Measurements from ENCODE around the gene GPC5.
"Not testable (repeated sequence)": the region's sequence is repeated elsewhere in the genome, so short reads cannot be mapped to it uniquely, and the experiment has no call there.

The GPC5 gene

DNA sequence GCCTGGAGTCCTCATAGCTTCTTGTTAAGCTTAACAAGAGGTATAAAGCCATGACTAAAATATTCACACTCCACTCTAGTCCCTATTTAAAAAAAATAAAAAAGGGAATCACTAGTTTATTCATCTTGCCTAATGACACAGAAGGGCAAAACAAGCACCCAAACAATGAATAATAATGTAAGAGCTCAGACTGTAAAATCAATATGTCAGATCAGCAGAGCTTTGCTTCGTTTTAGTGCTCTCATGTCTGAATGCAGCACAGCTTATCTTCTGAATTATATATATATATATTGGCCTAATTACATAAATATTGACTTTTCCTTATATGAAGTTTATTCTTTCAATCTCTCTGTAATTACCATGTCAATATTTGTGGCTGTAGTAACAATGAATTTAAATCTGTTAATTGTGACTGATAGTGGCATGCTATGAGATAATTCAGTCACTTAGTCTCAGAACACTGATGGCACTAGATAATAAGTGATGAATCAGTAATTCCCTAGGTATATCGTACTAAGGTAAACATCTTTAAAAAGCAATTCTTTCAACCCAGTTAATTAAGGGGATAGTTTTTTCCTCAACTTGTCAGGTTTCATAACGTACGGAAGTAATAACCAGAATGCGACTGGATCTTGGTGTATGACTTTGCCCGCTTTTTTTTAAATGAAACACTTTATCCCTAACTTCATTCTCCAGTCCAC is 1466.3 kb downstream of the GPC5 start:
- Histone ChIP-seq H3K9ac (no peak overlapping the region), H3K4me2 (no peak overlapping the region), H3K27ac (no peak overlapping the region), H3K4me1 (no peaks in the 10 kb centered on the region), H3K36me3 (no peaks in the 10 kb centered on the region), H3K27me3 (no peaks in the 10 kb centered on the region), H4K20me1 (no peaks in the 10 kb centered on the region), H3K4me3 (no peak overlapping the region), H3K9me3 (no peaks in the 10 kb centered on the region)
- TF ChIP-seq Cebpa-rat (IDR thresholded peaks at IDR 0.05), result no peak

- no peaks in the 10 kb centered on the region for H3K27me3 ChIP-seq
- H3K27ac ChIP-seq, result no peak overlapping the region
- TF ChIP-seq Cebpa-rat (IDR thresholded peaks at IDR 0.05), result no peak
- H3K4me1 ChIP-seq, result no peaks in the 10 kb centered on the region
- no peaks in the 10 kb centered on the region for H3K9me3 ChIP-seq
- no peak overlapping the region for H3K4me2 ChIP-seq
- H3K9ac ChIP-seq, result no peak overlapping the region
- H3K4me3 ChIP-seq, result no peak overlapping the region
- H4K20me1 ChIP-seq, result no peaks in the 10 kb centered on the region
- H3K36me3 ChIP-seq, result no peaks in the 10 kb centered on the region
Observed at GRCh38 chr13:92873029-92873428, 1474.6 kb downstream of the GPC5 start.

- Histone ChIP-seq H3K36me3 (no peaks in the 10 kb centered on the region), H3K9me3 (no peaks in the 10 kb centered on the region)
- no peak for TF ChIP-seq Cebpa-rat (IDR thresholded peaks at IDR 0.05)
Observed at GRCh38 chr13:92886535-92887077, 1488.2 kb downstream of the GPC5 start.

DNA sequence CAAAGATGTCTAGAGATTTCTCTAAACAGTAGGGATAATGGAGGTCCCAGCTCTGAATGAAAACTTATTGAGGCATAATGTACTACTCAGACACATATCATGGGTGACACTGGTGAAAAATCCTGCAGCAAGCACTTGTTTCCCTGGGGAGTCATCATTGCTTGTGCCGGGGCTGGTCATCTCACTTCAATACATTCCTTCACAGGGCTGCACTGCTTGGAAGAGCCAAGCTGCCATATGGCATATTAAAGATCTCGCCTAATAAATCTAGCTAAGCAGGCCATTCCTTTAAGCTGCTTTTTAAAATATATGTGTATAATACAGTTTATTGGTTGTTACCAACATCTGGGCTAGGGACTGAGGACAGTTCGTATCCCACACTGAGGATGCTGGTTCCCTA is 1496.0 kb downstream of the GPC5 start:
- no peak overlapping the region for H3K4me2 ChIP-seq
- no peaks in the 10 kb centered on the region for H3K36me3 ChIP-seq
- H3K27ac ChIP-seq, result no peak overlapping the region
- no peak overlapping the region for H3K4me3 ChIP-seq
- H3K4me1 ChIP-seq, result no peaks in the 10 kb centered on the region
- H4K20me1 ChIP-seq, result no peaks in the 10 kb centered on the region
- H3K9ac ChIP-seq, result no peak overlapping the region
- no peak for TF ChIP-seq Cebpa-rat (IDR thresholded peaks at IDR 0.05)
- no peaks in the 10 kb centered on the region for H3K27me3 ChIP-seq
- H3K9me3 ChIP-seq, result no peaks in the 10 kb centered on the region

More at GRCh38 chr13:92886535-92887077, 1488.2 kb downstream of the GPC5 start:
- no peaks in the 10 kb centered on the region for H3K27me3 ChIP-seq
- no peak overlapping the region for H3K9ac ChIP-seq
- no peaks in the 10 kb centered on the region for H3K4me1 ChIP-seq
- H3K27ac ChIP-seq, result no peak overlapping the region
- H4K20me1 ChIP-seq, result no peaks in the 10 kb centered on the region
- H3K4me3 ChIP-seq, result no peak overlapping the region
- no peak overlapping the region for H3K4me2 ChIP-seq

GRCh38 chr13:92896842-92897241 is 1498.4 kb downstream of the GPC5 start:
- H3K27me3 ChIP-seq, result no peaks in the 10 kb centered on the region

GRCh38 chr13:92898946-92899345 is 1500.5 kb downstream of the GPC5 start:
- H4K20me1 ChIP-seq, H3K27me3 ChIP-seq, H3K27ac ChIP-seq, H3K36me3 ChIP-seq, H3K4me1 ChIP-seq, H3K4me2 ChIP-seq, H3K9me3 ChIP-seq, H3K9ac ChIP-seq, H3K4me3 ChIP-seq: not testable (repeated sequence)

More at GRCh38 chr13:92896842-92897241, 1498.4 kb downstream of the GPC5 start:
- Histone ChIP-seq H3K4me3 (no peak overlapping the region), H3K9me3 (no peaks in the 10 kb centered on the region), H3K9ac (no peak overlapping the region), H4K20me1 (no peaks in the 10 kb centered on the region), H3K4me1 (no peaks in the 10 kb centered on the region), H3K36me3 (no peaks in the 10 kb centered on the region), H3K27ac (no peak overlapping the region), H3K4me2 (no peak overlapping the region)
- TF ChIP-seq Cebpa-rat (IDR thresholded peaks at IDR 0.05), result no peak

- H3K27me3 ChIP-seq, result no peaks in the 10 kb centered on the region
- H3K9me3 ChIP-seq, result no peaks in the 10 kb centered on the region; the same call in 1 of the 2 replicates
- no peak overlapping the region for H3K9ac ChIP-seq
- H3K36me3 ChIP-seq, result no peaks in the 10 kb centered on the region
- H3K4me1 ChIP-seq, result no peaks in the 10 kb centered on the region
- no peak overlapping the region for H3K27ac ChIP-seq
- H4K20me1 ChIP-seq, result no peaks in the 10 kb centered on the region
- no peak for TF ChIP-seq Cebpa-rat (IDR thresholded peaks at IDR 0.05)
- H3K4me3 ChIP-seq, result no peak overlapping the region
- no peak overlapping the region for H3K4me2 ChIP-seq
Observed at GRCh38 chr13:92900446-92900845, 1502.0 kb downstream of the GPC5 start.

DNA sequence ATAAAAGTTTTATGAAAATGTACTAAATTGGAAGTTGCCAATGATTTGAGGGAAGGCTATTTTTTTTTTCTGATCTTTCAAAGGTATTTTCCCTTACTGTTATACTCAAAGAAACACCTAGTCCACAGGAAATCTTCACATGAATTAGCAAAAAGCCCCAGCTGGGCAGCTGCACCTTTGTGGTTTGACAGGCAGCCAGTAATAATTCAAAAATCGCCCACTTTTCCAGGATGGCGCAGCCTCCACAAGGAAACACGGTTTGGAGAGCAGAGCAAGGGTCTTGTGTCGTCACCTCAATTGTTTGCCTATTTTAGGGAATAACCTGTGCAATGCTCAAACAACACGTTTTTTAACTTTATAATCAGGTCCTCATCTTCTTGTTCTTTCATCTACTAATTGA is 1503.3 kb downstream of the GPC5 start:
- no peak overlapping the region for H3K4me2 ChIP-seq

DNA sequence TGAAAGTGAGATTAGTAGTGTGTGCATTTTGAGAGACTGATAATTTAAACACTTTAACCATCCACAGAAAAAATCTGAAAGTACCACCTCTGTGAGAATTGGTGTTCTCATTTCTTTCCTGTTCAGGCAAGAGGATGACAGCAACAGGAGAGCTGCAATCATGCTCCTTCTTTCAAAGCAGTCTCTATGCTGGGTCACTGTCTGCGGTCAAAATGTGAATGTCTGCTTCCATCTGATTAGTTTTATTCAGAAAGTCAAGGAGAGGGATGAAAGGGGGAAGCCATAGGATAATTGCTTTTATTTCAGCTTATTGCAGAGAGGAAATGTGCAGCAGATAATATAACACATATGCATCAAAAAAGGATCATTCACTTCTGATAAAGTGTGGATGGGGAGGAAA is 1514.2 kb downstream of the GPC5 start:
- no peaks in the 10 kb centered on the region for H4K20me1 ChIP-seq
- H3K9ac ChIP-seq, result no peak overlapping the region
- no peak overlapping the region for H3K4me3 ChIP-seq
- H3K4me1 ChIP-seq, result no peaks in the 10 kb centered on the region
- TF ChIP-seq Cebpa-rat (IDR thresholded peaks at IDR 0.05), result no peak
- H3K36me3 ChIP-seq, result no peaks in the 10 kb centered on the region
- no peaks in the 10 kb centered on the region for H3K27me3 ChIP-seq
- H3K9me3 ChIP-seq, result no peaks in the 10 kb centered on the region
- no peak overlapping the region for H3K27ac ChIP-seq
- no peak overlapping the region for H3K4me2 ChIP-seq

More for the DNA sequence above, 1503.3 kb downstream of the GPC5 start:
- TF ChIP-seq Cebpa-rat (IDR thresholded peaks at IDR 0.05), result no peak
- H3K27ac ChIP-seq, result no peak overlapping the region
- H3K9me3 ChIP-seq, result no peaks in the 10 kb centered on the region; the same call in 1 of the 2 replicates
- H3K27me3 ChIP-seq, result no peaks in the 10 kb centered on the region
- no peak overlapping the region for H3K9ac ChIP-seq
- no peaks in the 10 kb centered on the region for H3K4me1 ChIP-seq
- no peaks in the 10 kb centered on the region for H3K36me3 ChIP-seq
- no peak overlapping the region for H3K4me3 ChIP-seq
- no peaks in the 10 kb centered on the region for H4K20me1 ChIP-seq

DNA sequence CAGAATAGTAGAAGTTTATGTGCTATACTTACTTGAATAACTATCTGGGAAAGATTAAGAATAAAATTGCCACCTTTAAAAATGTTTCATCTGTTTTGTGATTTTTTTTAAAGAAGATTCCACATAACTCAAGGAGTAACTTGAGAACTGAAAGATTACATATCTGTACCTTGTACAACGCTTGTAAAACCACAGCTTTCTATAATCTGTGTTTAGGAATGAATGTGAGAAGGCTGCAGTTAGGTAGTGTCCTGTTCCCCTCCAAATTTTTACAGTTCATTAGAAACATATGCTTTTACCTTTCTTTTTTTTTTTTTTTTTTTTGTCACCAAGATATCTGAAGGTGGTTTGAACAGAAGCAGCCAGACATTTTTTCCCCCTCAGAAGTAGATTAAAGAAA is 1515.4 kb downstream of the GPC5 start:
- Histone ChIP-seq H3K9me3 (no peaks in the 10 kb centered on the region), H3K4me1 (no peaks in the 10 kb centered on the region), H3K36me3 (no peaks in the 10 kb centered on the region), H3K27me3 (no peaks in the 10 kb centered on the region), H3K9ac (no peak overlapping the region), H3K4me2 (no peak overlapping the region), H3K4me3 (no peak overlapping the region), H3K27ac (no peak overlapping the region), H4K20me1 (no peaks in the 10 kb centered on the region)
- TF ChIP-seq Cebpa-rat (IDR thresholded peaks at IDR 0.05), result no peak
